Dendritic cell treated with granulocyte-macrophage colony-stimulating factor and Interleukin-4, amounts not matched to agents 40 ng/mL and 50 ng/mL, for 4 days (primary cell): ENCODE measurements around the gene MRTFA.
"Not testable (repeated sequence)": the region's sequence is repeated elsewhere in the genome, so short reads cannot be mapped to it uniquely, and the experiment has no call there.

ENCODE experiments used
- H3K27ac Mint-ChIP-seq: one replicate; pipeline ENCODE4 v1.8.0; 2022; ENCODE audit warnings: mild to moderate bottlenecking, mixed read lengths
- H3K27me3 Mint-ChIP-seq: one replicate; pipeline ENCODE4 v1.8.0; 2022; ENCODE audit warnings: mild to moderate bottlenecking, mixed read lengths
- H3K36me3 Mint-ChIP-seq: one replicate; pipeline ENCODE4 v1.8.0; 2022; ENCODE audit warnings: low read depth, mixed read lengths
- H3K4me1 Mint-ChIP-seq: one replicate; pipeline ENCODE4 v1.8.0; 2022; ENCODE audit warnings: low read depth, mixed read lengths
- H3K4me3 Mint-ChIP-seq: one replicate; pipeline ENCODE4 v1.8.0; 2022; ENCODE audit warnings: mild to moderate bottlenecking, moderate library complexity, mixed read lengths
- H3K9me3 Mint-ChIP-seq: one replicate; pipeline ENCODE4 v1.8.0; 2022; ENCODE audit warnings: mixed read lengths
- intact Hi-C: fragments of 100-400 bp; cut with micrococcal nuclease; formaldehyde crosslinking; loops from one replicate; pipeline ENCODE4 v1.15.0; 2022

The MRTFA gene

GRCh38 chr22:40519284-40519947, 117.1 kb downstream of the MRTFA start:
- Mint-ChIP-seq H3K27me3 (no peaks in the 10 kb centered on the region), H3K4me3 (no peak overlapping the region), H3K27ac (no peak overlapping the region), H3K36me3 (peaks cover 53% of the 10 kb centered on the region), H3K9me3 (no peaks in the 10 kb centered on the region), H3K4me1 (peaks cover 20% of the 10 kb centered on the region)
- intact Hi-C loops, result no loop called here

- Mint-ChIP-seq H3K36me3 (peaks cover 53% of the 10 kb centered on the region), H3K27me3 (no peaks in the 10 kb centered on the region), H3K27ac (no peak overlapping the region), H3K9me3 (no peaks in the 10 kb centered on the region), H3K4me3 (no peak overlapping the region), H3K4me1 (peaks cover 21% of the 10 kb centered on the region)
- intact Hi-C loops, result no loop called here
Observed at GRCh38 chr22:40518840-40519239, 117.7 kb downstream of the MRTFA start.

- H3K27ac Mint-ChIP-seq, result peak overlapping the region; percentile 48
- peaks cover 21% of the 10 kb centered on the region for H3K4me1 Mint-ChIP-seq
- no peak overlapping the region for H3K4me3 Mint-ChIP-seq
- intact Hi-C loops, result no loop called here
- no peaks in the 10 kb centered on the region for H3K27me3 Mint-ChIP-seq
- peaks cover 47% of the 10 kb centered on the region for H3K36me3 Mint-ChIP-seq
- no peaks in the 10 kb centered on the region for H3K9me3 Mint-ChIP-seq
Observed at GRCh38 chr22:40517631-40518030, 118.9 kb downstream of the MRTFA start.

GRCh38 chr22:40516416-40516815, 120.1 kb downstream of the MRTFA start:
- Mint-ChIP-seq H3K36me3 (peaks cover 36% of the 10 kb centered on the region), H3K4me1 (peaks cover 21% of the 10 kb centered on the region)
- intact Hi-C loops, result no loop called here

GRCh38 chr22:40512426-40513136, 123.9 kb downstream of the MRTFA start:
- intact Hi-C loops, result no loop called here
- Mint-ChIP-seq H3K27ac (no peak overlapping the region), H3K27me3 (no peaks in the 10 kb centered on the region), H3K4me1 (peaks cover 42% of the 10 kb centered on the region), H3K36me3 (peaks cover 16% of the 10 kb centered on the region), H3K4me3 (no peak overlapping the region), H3K9me3 (no peaks in the 10 kb centered on the region)

More at GRCh38 chr22:40516416-40516815, 120.1 kb downstream of the MRTFA start:
- Mint-ChIP-seq H3K27ac (no peak overlapping the region), H3K4me3 (no peak overlapping the region), H3K9me3 (no peaks in the 10 kb centered on the region), H3K27me3 (no peaks in the 10 kb centered on the region)

GRCh38 chr22:40511604-40512003, 124.9 kb downstream of the MRTFA start:
- intact Hi-C loops, result no loop called here
- H3K36me3 Mint-ChIP-seq, result peaks cover 10% of the 10 kb centered on the region
- H3K27me3 Mint-ChIP-seq, result no peaks in the 10 kb centered on the region
- peaks cover 42% of the 10 kb centered on the region for H3K4me1 Mint-ChIP-seq
- no peaks in the 10 kb centered on the region for H3K9me3 Mint-ChIP-seq
- no peak overlapping the region for H3K27ac Mint-ChIP-seq
- H3K4me3 Mint-ChIP-seq, result no peak overlapping the region

GRCh38 chr22:40510631-40511364, 125.7 kb downstream of the MRTFA start:
- Mint-ChIP-seq H3K36me3 (peaks cover 7% of the 10 kb centered on the region), H3K4me1 (peaks cover 41% of the 10 kb centered on the region), H3K27ac (peak overlapping the region; percentile 76), H3K9me3 (no peaks in the 10 kb centered on the region), H3K27me3 (no peaks in the 10 kb centered on the region), H3K4me3 (no peak overlapping the region)
- intact Hi-C loops, result no loop called here

- intact Hi-C loops, result no loop called here
- Mint-ChIP-seq H3K9me3 (no peaks in the 10 kb centered on the region), H3K27me3 (no peaks in the 10 kb centered on the region), H3K4me3 (no peak overlapping the region), H3K4me1 (peaks cover 34% of the 10 kb centered on the region), H3K36me3 (no peaks in the 10 kb centered on the region), H3K27ac (peak overlapping the region; percentile 76)
Observed at GRCh38 chr22:40509401-40510134, 127.0 kb downstream of the MRTFA start.

- H3K4me3 Mint-ChIP-seq, H3K27me3 Mint-ChIP-seq, intact Hi-C loops, H3K27ac Mint-ChIP-seq, H3K9me3 Mint-ChIP-seq, H3K36me3 Mint-ChIP-seq: not testable (repeated sequence)
- H3K4me1 Mint-ChIP-seq, result peaks cover 37% of the 10 kb centered on the region
Observed at GRCh38 chr22:40508046-40508445, 128.5 kb downstream of the MRTFA start.

- Mint-ChIP-seq H3K4me1 (peaks cover 42% of the 10 kb centered on the region), H3K4me3 (no peak overlapping the region), H3K36me3 (peaks cover 6% of the 10 kb centered on the region), H3K9me3 (no peaks in the 10 kb centered on the region), H3K27ac (no peak overlapping the region), H3K27me3 (no peaks in the 10 kb centered on the region)
- intact Hi-C loops, result no loop called here
Observed at GRCh38 chr22:40507491-40507890, 129.0 kb downstream of the MRTFA start.

- H3K27ac Mint-ChIP-seq, result no peak overlapping the region
- H3K27me3 Mint-ChIP-seq, result no peaks in the 10 kb centered on the region
- intact Hi-C loops, result no loop called here
- H3K9me3 Mint-ChIP-seq, result no peaks in the 10 kb centered on the region
- peaks cover 6% of the 10 kb centered on the region for H3K36me3 Mint-ChIP-seq
- peaks cover 42% of the 10 kb centered on the region for H3K4me1 Mint-ChIP-seq
- H3K4me3 Mint-ChIP-seq, result no peak overlapping the region
Observed at GRCh38 chr22:40506762-40507161, 129.8 kb downstream of the MRTFA start.

- no peaks in the 10 kb centered on the region for H3K27me3 Mint-ChIP-seq
- intact Hi-C loops, result no loop called here
- H3K36me3 Mint-ChIP-seq, result peaks cover 6% of the 10 kb centered on the region
Observed at GRCh38 chr22:40504285-40505249, 132.0 kb downstream of the MRTFA start.

GRCh38 chr22:40502919-40503318, 133.6 kb downstream of the MRTFA start:
- no peak overlapping the region for H3K4me3 Mint-ChIP-seq
- peaks cover 6% of the 10 kb centered on the region for H3K36me3 Mint-ChIP-seq
- H3K4me1 Mint-ChIP-seq, result peaks cover 23% of the 10 kb centered on the region
- intact Hi-C loops, result no loop called here
- H3K9me3 Mint-ChIP-seq, result no peaks in the 10 kb centered on the region
- no peaks in the 10 kb centered on the region for H3K27me3 Mint-ChIP-seq
- peak overlapping the region; percentile 16 for H3K27ac Mint-ChIP-seq

More at GRCh38 chr22:40504285-40505249, 132.0 kb downstream of the MRTFA start:
- Mint-ChIP-seq H3K4me3 (no peak overlapping the region), H3K4me1 (peaks cover 25% of the 10 kb centered on the region), H3K27ac (peak overlapping the region; percentile 41), H3K9me3 (no peaks in the 10 kb centered on the region)
